Measurements from ENCODE around the gene MST1R.

DNA sequence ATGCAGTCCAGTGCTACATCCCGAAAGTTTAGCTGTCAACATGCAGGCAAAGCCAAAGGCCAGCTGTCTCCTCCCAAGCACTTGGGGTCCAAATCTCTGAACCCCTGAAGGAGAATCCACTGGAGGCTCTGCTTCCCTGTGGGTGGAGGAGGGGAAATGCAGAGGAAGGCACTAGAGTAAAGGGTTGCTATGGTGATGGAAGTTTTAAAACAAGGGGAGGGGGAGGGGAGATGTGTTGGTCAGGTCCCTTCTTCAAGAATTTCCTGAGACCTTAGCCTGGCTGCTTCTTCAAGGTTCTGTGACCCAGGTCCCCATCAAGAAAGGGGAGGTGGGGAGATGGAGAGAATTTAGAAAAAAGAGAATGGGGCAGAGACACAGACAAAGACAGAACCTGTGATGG lies 36.3 kb downstream of the MST1R start:
- TF ChIP-seq CTCF (IDR thresholded peaks at IDR 0.05; ENCODE audit: poor library complexity, severe bottlenecking) (no peak), POLR2AphosphoS5 (IDR thresholded peaks at IDR 0.05) (no peak), RAD21 (conservative IDR thresholded peaks at IDR 0.05) (peak; percentile 11), TAF1 (IDR thresholded peaks at IDR 0.05; ENCODE audit: low read depth) (no peak)
